HCT116 (cell line): ENCODE measurements around the gene PPP2R5C. TPM values are rescaled to one million over a fixed set of nuclear protein-coding genes. Genes with fewer than 3 reads are reported as not detected.
A peak's percentile ranks its signal among the peaks of the same experiment; 100 is the strongest.

Experiments
- ATAC-seq: fragments of 200-7000 bp; cut with Tn5 transposase; 2 replicates; pipeline ENCODE4 v1.9.1; 2020; ENCODE audit warnings: mild to moderate bottlenecking, moderate library complexity
- BruUV-seq: library from RNA; stranded (reverse); fragments of 400-500 nt; replicated peaks from 2 replicates; lab custom pipeline; 2021; lab: Mats Ljungman, UMichigan
- CTCF ChIA-PET: fragments of 300-600 bp; sonication (Branson Sonifier 250); formaldehyde crosslinking; loops from one replicate; lab custom pipeline; 2021; ENCODE audit warnings: antibody characterized with exemption; lab: Charles Lee
- POLR2A ChIA-PET: fragments of 300-600, 350-600 bp; sonication (Branson Sonifier 250); formaldehyde crosslinking; loops from one replicate; lab custom pipeline; 2021; ENCODE audit warnings: antibody characterized with exemption; lab: Charles Lee
- RAD21 ChIA-PET, 2 experiments: fragments of 300-600 bp; sonication (Branson Sonifier 250); formaldehyde crosslinking; loops; one replicate each; lab custom pipeline; 2023; ENCODE audit warnings: low total read pairs in 2 of 2; ENCODE audit not compliant: uncharacterized antibody in 2 of 2, unreplicated experiment in 2 of 2, low non-redundant PET in 1 of 2; lab: Charles Lee
- DNase-seq: peaks from one replicate; pipeline ENCODE4 v3.0.0-alpha.2; 2010; ENCODE audit warnings: low read depth, low spot score
- H2AFZ ChIP-seq: fragments of 200-600 bp; shearing (Covaris generic), sonication (generic); 2 replicates; pipeline ENCODE4 v1.6.1; 2017; ENCODE audit warnings: low read depth, mixed run types, mixed read lengths, antibody characterized with exemption, low read length; ENCODE audit not compliant: poor library complexity, severe bottlenecking
- H3K27ac ChIP-seq: 2 replicates; pipeline ENCODE4 v1.5.1; 2012; ENCODE audit warnings: low read depth, low read length
- H3K27me3 ChIP-seq: fragments of 200-600 bp; sonication (generic); 2 replicates; pipeline ENCODE4 v1.6.1; 2016; ENCODE audit warnings: mixed run types, low read length, mixed read lengths; ENCODE audit not compliant: insufficient read depth
- H3K36me3 ChIP-seq, 2 experiments: fragments of 200-500 bp in 1 of 2; fragments of 200-600 bp in 1 of 2; sonication (Bioruptor generic) in 1 of 2; sonication (generic) in 1 of 2; 2 replicates each; pipeline versions ENCODE4 v1.5.1 to v1.6.1; 2014 to 2016; ENCODE audit warnings: low read length in 2 of 2, inconsistent platforms in 1 of 2, mixed read lengths in 1 of 2, mixed run types in 1 of 2; ENCODE audit not compliant: insufficient read depth in 2 of 2, control insufficient read depth in 1 of 2
- H3K4me1 ChIP-seq, 2 experiments: fragments of 200-600 bp in 1 of 2; sonication (generic) in 1 of 2; 2 replicates each; pipeline versions ENCODE4 v1.5.1 to v1.6.1; 2012 to 2017; ENCODE audit warnings: low read length in 2 of 2, inconsistent platforms in 1 of 2, mild to moderate bottlenecking in 1 of 2, mixed read lengths in 1 of 2, mixed run types in 1 of 2, moderate library complexity in 1 of 2; ENCODE audit not compliant: insufficient read depth in 2 of 2, control insufficient read depth in 1 of 2
- H3K4me2 ChIP-seq: fragments of 200-600 bp; sonication (generic); 2 replicates; pipeline ENCODE4 v1.6.1; 2017; ENCODE audit warnings: mixed run types, low read length, mixed read lengths
- H3K4me3 ChIP-seq, 2 experiments: fragments of 200-600 bp in 1 of 2; sonication (generic) in 1 of 2; replicated peaks in 1 of 2; 2 replicates each; pipeline ENCODE4 v1.5.1; 2011 to 2016; ENCODE audit warnings: low read length in 2 of 2, control low read depth in 1 of 2, low read depth in 1 of 2, mild to moderate bottlenecking in 1 of 2, mixed read lengths in 1 of 2, mixed run types in 1 of 2
- H3K79me2 ChIP-seq: fragments of 200-600 bp; sonication (generic); 2 replicates; pipeline ENCODE4 v1.6.1; 2017; ENCODE audit warnings: mild to moderate bottlenecking, mixed run types, low read length, moderate library complexity, mixed read lengths; ENCODE audit not compliant: insufficient read depth
- H3K9ac ChIP-seq: fragments of 200-600 bp; sonication (generic); 2 replicates; pipeline ENCODE4 v1.6.1; 2016; ENCODE audit warnings: low read length, mixed read lengths
- H3K9me2 ChIP-seq: fragments of 200-600 bp; sonication (generic), shearing (Covaris generic); 2 replicates; pipeline ENCODE4 v1.6.1; 2017; ENCODE audit warnings: mixed run types, mild to moderate bottlenecking, moderate library complexity; ENCODE audit not compliant: insufficient read depth
- H3K9me3 ChIP-seq, 2 experiments: fragments of 200-500 bp in 1 of 2; fragments of 200-600 bp in 1 of 2; sonication (Bioruptor generic) in 1 of 2; sonication (generic) in 1 of 2; 2 replicates each; pipeline ENCODE4 v1.6.1; 2014 to 2017; ENCODE audit warnings: low read length in 2 of 2, mixed read lengths in 2 of 2, inconsistent platforms in 1 of 2, low read depth in 1 of 2, mild to moderate bottlenecking in 1 of 2, mixed run types in 1 of 2, moderate library complexity in 1 of 2; ENCODE audit not compliant: control insufficient read depth in 1 of 2, insufficient read depth in 1 of 2
- H4K20me1 ChIP-seq: fragments of 200-600 bp; sonication (generic), shearing (Covaris generic); 2 replicates; pipeline ENCODE4 v1.6.1; 2017; ENCODE audit warnings: mixed run types, mild to moderate bottlenecking, moderate library complexity; ENCODE audit not compliant: insufficient read depth
- ATF3 ChIP-seq: IDR thresholded peaks from 2 replicates; pipeline ENCODE4 v1.6.1; 2012
- CBX3 ChIP-seq: IDR thresholded peaks from 2 replicates; pipeline ENCODE4 v1.6.1; 2012; ENCODE audit warnings: low read depth
- CEBPB ChIP-seq: IDR thresholded peaks from 2 replicates; pipeline ENCODE4 v1.6.1; 2012; ENCODE audit warnings: low read depth
- CTCF ChIP-seq, 3 experiments: fragments of 200-600 bp in 1 of 3; sonication (generic) in 1 of 3; IDR thresholded peaks in 2 of 3; conservative IDR thresholded peaks in 1 of 3; 2 replicates each; pipeline ENCODE4 v1.5.1; 2012 to 2017; ENCODE audit warnings: low read depth in 2 of 3, low read length in 2 of 3, antibody characterized with exemption in 1 of 3, borderline replicate concordance in 1 of 3, control low read depth in 1 of 3, mild to moderate bottlenecking in 1 of 3, mixed read lengths in 1 of 3, mixed run types in 1 of 3, moderate library complexity in 1 of 3; ENCODE audit not compliant: insufficient read depth in 1 of 3
- ELF1 ChIP-seq: IDR thresholded peaks from 2 replicates; pipeline ENCODE4 v1.6.1; 2012; ENCODE audit warnings: low read depth, borderline replicate concordance
- EZH2 ChIP-seq: fragments of 200-600 bp; sonication (generic); IDR thresholded peaks from 2 replicates; pipeline ENCODE4 v1.6.1; 2017; ENCODE audit warnings: antibody characterized with exemption, mixed run types
- EZH2phosphoT487 ChIP-seq: fragments of 200-600 bp; IDR thresholded peaks from 2 replicates; pipeline ENCODE4 v1.6.1; 2018; ENCODE audit warnings: antibody characterized with exemption, borderline replicate concordance
- FOSL1 ChIP-seq: IDR thresholded peaks from 2 replicates; pipeline ENCODE4 v1.6.1; 2012; ENCODE audit warnings: low read depth
- MAX ChIP-seq: IDR thresholded peaks from 2 replicates; pipeline ENCODE4 v1.6.1; 2012
- POLR2A ChIP-seq: IDR thresholded peaks from 2 replicates; pipeline ENCODE4 v1.7.0; 2011; ENCODE audit warnings: borderline replicate concordance; ENCODE audit not compliant: insufficient read depth, insufficient read length; ENCODE audit errors: extremely low read depth
- RAD21 ChIP-seq: IDR thresholded peaks from 2 replicates; pipeline ENCODE4 v1.6.1; 2012; ENCODE audit warnings: low read depth, mild to moderate bottlenecking
- REST ChIP-seq: IDR thresholded peaks from 2 replicates; pipeline ENCODE4 v1.6.1; 2012; ENCODE audit warnings: low read depth
- SIN3A ChIP-seq: IDR thresholded peaks from 2 replicates; pipeline ENCODE4 v1.6.1; 2012; ENCODE audit warnings: low read depth
- SP1 ChIP-seq: IDR thresholded peaks from 2 replicates; pipeline ENCODE4 v1.6.1; 2012; ENCODE audit warnings: low read depth
- SRF ChIP-seq: IDR thresholded peaks from 2 replicates; pipeline ENCODE4 v1.6.1; 2012; ENCODE audit warnings: low read depth
- TCF7L2 ChIP-seq: IDR thresholded peaks from 2 replicates; pipeline ENCODE4 v1.7.0; 2011; ENCODE audit warnings: borderline replicate concordance, inconsistent platforms; ENCODE audit not compliant: insufficient read depth, insufficient read length; ENCODE audit errors: extremely low read depth
- ZFX ChIP-seq: fragments of 450-650 bp; IDR thresholded peaks from 2 replicates; pipeline ENCODE4 v1.6.1; 2017
- ZNF274 ChIP-seq: fragments of 200-500 bp; sonication (Bioruptor generic); IDR thresholded peaks from 2 replicates; pipeline ENCODE4 v1.6.1; 2014; ENCODE audit warnings: mild to moderate bottlenecking, low read depth, low read length, inconsistent platforms
- intact Hi-C: fragments of 100-400 bp; cut with micrococcal nuclease; formaldehyde crosslinking; loops from 2 replicates; pipeline ENCODE4 v1.10.0; 2022
- total RNA-seq: library from RNA; stranded (reverse); gene quantifications from one replicate; pipeline ENCODE4 v1.2.1, GENCODE V29; 2021; ENCODE audit not compliant: unreplicated experiment

Gene PPP2R5C
- total RNA-seq, 1 experiment from 2014 or later: 117 TPM

DNA sequence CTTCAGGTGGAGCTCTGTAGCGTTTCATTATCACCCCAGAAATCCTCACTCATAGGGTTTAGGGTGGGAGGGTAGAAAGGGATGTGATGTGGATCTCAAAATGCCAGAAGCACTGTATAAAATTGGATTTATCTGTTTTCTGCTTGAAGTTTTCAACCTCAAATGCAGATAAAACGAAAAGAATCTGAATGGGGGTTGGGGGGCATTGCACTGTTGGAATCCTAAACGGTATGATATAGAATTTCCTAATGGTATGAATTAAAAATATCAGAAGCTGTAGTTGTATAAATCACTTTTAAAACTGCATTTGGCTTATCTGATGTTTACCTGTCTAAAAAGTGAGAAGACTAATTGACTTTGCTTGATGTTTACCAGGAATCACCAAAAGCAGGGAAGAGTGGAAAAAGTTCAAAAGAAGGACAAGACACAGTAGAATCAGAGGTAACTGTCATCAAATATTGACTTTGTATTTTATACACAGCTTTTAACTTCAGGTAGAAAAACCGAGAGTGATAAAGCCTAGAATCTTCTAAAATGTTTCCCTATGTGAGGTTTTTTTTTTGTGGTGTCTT is 1.1 kb downstream of the PPP2R5C start:
- BruUV-seq: no TSS peak
- Histone ChIP-seq H3K9me2 (no peaks in the 10 kb centered on the region), H3K36me3 (peaks cover 0 to 3% of the 10 kb centered on the region in 2 experiments; a peak in 1 of 4 replicates), H3K4me1 (peaks cover 9 to 16% of the 10 kb centered on the region in 2 experiments), H3K4me3 (peak overlapping the region; percentile 60 to 64), H3K79me2 (no peaks in the 10 kb centered on the region), H2AFZ (no peak overlapping the region), H3K9me3 (no peaks in the 10 kb centered on the region), H4K20me1 (no peaks in the 10 kb centered on the region), H3K27ac (no peak overlapping the region), H3K9ac (peak overlapping the region; percentile 62), H3K4me2 (peak overlapping the region; percentile 79), H3K27me3 (no peaks in the 10 kb centered on the region)
- RAD21 ChIA-PET: no interaction called here
- no peak for DNase-seq
- intact Hi-C loops: no loop called here
- no peak for ATAC-seq
- POLR2A ChIA-PET: no interaction called here
- CTCF ChIA-PET: no interaction called here
- TF ChIP-seq FOSL1: no peak
- no peak for TF ChIP-seq RAD21
- TF ChIP-seq MAX: no peak
- no peak for TF ChIP-seq ELF1
- TF ChIP-seq ZFX: no peak
- TF ChIP-seq REST: no peak
- TF ChIP-seq ZNF274: no peak
- no peak for TF ChIP-seq EZH2
- TF ChIP-seq EZH2phosphoT487: no peak
- no peak for TF ChIP-seq SP1
- TF ChIP-seq TCF7L2: no peak
- TF ChIP-seq CBX3: no peak
- TF ChIP-seq POLR2A: no peak
- no peak for TF ChIP-seq SRF
- no peak for TF ChIP-seq SIN3A
- no peak for TF ChIP-seq ATF3
- TF ChIP-seq CEBPB: no peak
- TF ChIP-seq CTCF (IDR thresholded peaks at IDR 0.05 in 2 of 3, conservative IDR thresholded peaks at IDR 0.05 in 1 of 3; ENCODE audit: borderline replicate concordance in 1 of 3, insufficient read depth in 1 of 3, low read depth in 2 of 3, low read length in 2 of 3): no peak
